Neural crest cell (in vitro differentiated cells): ENCODE results near the gene RALGAPA2. TPM values are rescaled to one million over a fixed set of nuclear protein-coding genes. Genes with fewer than 3 reads are reported as not detected.

Experiments used
- DNase-seq: peaks from one replicate; pipeline ENCODE4 v3.0.0; 2021; ENCODE audit warnings: low read depth, mixed read lengths, low spot score
- H3K27ac Mint-ChIP-seq: one replicate; pipeline ENCODE4 v1.8.0; 2021; ENCODE audit warnings: mild to moderate bottlenecking, mixed read lengths; ENCODE audit not compliant: unreplicated experiment
- H3K27me3 Mint-ChIP-seq: 2 replicates; pipeline ENCODE4 v1.8.0; 2021; ENCODE audit warnings: low read depth, mild to moderate bottlenecking, mixed read lengths
- H3K36me3 Mint-ChIP-seq: 2 replicates; pipeline ENCODE4 v1.8.0; 2021; ENCODE audit warnings: low read depth, mild to moderate bottlenecking, mixed read lengths
- H3K4me1 Mint-ChIP-seq: 2 replicates; pipeline ENCODE4 v1.8.0; 2021; ENCODE audit warnings: mixed read lengths
- H3K4me3 Mint-ChIP-seq: one replicate; pipeline ENCODE4 v1.8.0; 2021; ENCODE audit warnings: mild to moderate bottlenecking, mixed read lengths
- H3K9me3 Mint-ChIP-seq: 2 replicates; pipeline ENCODE4 v1.8.0; 2021; ENCODE audit warnings: mixed read lengths
- CTCF ChIP-seq: fragments of 200-600 bp; sonication (generic); conservative IDR thresholded peaks from 2 replicates; pipeline ENCODE4 v1.5.0; 2021; ENCODE audit warnings: antibody characterized with exemption, mild to moderate bottlenecking
- total RNA-seq: library from RNA; stranded (reverse); gene quantifications from 2 replicates; pipeline ENCODE4 v1.2.1, GENCODE V29; 2021

The RALGAPA2 gene
- total RNA-seq, 1 donor from 2014 or later: 29.3 TPM

- Mint-ChIP-seq H3K27ac (no peak overlapping the region), H3K4me3 (no peak overlapping the region), H3K4me1 (no peaks in the 10 kb centered on the region), H3K27me3 (no peaks in the 10 kb centered on the region), H3K9me3 (no peaks in the 10 kb centered on the region), H3K36me3 (no peaks in the 10 kb centered on the region)
- no peak for TF ChIP-seq CTCF
- no peak for DNase-seq
Observed at GRCh38 chr20:20692587-20692986, 19.9 kb downstream of the RALGAPA2 start.

GRCh38 chr20:20691477-20692235, 20.8 kb downstream of the RALGAPA2 start:
- Mint-ChIP-seq H3K27ac (no peak overlapping the region), H3K9me3 (no peaks in the 10 kb centered on the region), H3K4me3 (no peak overlapping the region), H3K4me1 (no peaks in the 10 kb centered on the region), H3K27me3 (no peaks in the 10 kb centered on the region), H3K36me3 (no peaks in the 10 kb centered on the region)
- DNase-seq: no peak
- no peak for TF ChIP-seq CTCF

GRCh38 chr20:20690676-20691476, 21.6 kb downstream of the RALGAPA2 start:
- Mint-ChIP-seq H3K4me3 (no peak overlapping the region), H3K27me3 (no peaks in the 10 kb centered on the region), H3K27ac (no peak overlapping the region), H3K36me3 (no peaks in the 10 kb centered on the region), H3K4me1 (no peaks in the 10 kb centered on the region), H3K9me3 (no peaks in the 10 kb centered on the region)
- TF ChIP-seq CTCF: no peak
- DNase-seq: no peak

GRCh38 chr20:20687319-20687718, 25.1 kb downstream of the RALGAPA2 start:
- no peak for TF ChIP-seq CTCF
- H3K9me3 Mint-ChIP-seq: no peaks in the 10 kb centered on the region

GRCh38 chr20:20685635-20686034, 26.8 kb downstream of the RALGAPA2 start:
- no peaks in the 10 kb centered on the region for H3K4me1 Mint-ChIP-seq
- no peak for TF ChIP-seq CTCF
- no peak overlapping the region for H3K27ac Mint-ChIP-seq
- H3K27me3 Mint-ChIP-seq: no peaks in the 10 kb centered on the region
- H3K36me3 Mint-ChIP-seq: no peaks in the 10 kb centered on the region
- DNase-seq: no peak
- H3K9me3 Mint-ChIP-seq: no peaks in the 10 kb centered on the region
- no peak overlapping the region for H3K4me3 Mint-ChIP-seq

More at GRCh38 chr20:20687319-20687718, 25.1 kb downstream of the RALGAPA2 start:
- DNase-seq: no peak
- no peak overlapping the region for H3K27ac Mint-ChIP-seq
- H3K27me3 Mint-ChIP-seq: no peaks in the 10 kb centered on the region
- H3K4me1 Mint-ChIP-seq: no peaks in the 10 kb centered on the region
- H3K4me3 Mint-ChIP-seq: no peak overlapping the region
- H3K36me3 Mint-ChIP-seq: no peaks in the 10 kb centered on the region
